GF-D8 (cell line): ENCODE data around the gene ADGRA3.
A peak's percentile ranks its signal among the peaks of the same experiment; 100 is the strongest.

Experiments used
- DNase-seq: peaks from one replicate; lab custom pipeline; 2025; lab: John Stamatoyannopoulos, UW

The ADGRA3 gene

DNA sequence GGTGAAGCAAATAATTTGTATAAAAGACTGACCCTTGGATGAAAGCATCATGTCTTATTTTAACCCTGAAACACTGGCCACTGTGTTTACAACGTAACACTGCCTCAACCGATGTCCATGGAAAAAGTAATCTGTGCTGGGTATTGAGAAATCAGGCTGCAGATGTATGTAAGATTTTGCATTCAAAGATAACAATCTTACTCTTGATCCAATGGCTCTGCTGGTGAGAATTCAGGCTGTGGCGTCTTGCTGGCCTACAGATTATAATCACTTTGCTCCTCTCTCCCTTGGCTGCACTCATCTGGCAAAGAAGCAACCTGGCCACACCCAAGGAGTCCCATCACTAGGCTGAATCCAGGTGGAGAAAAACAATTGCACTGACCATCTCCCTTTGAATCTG lies 7.5 kb downstream of the ADGRA3 start:
- DNase-seq = no peak

DNA sequence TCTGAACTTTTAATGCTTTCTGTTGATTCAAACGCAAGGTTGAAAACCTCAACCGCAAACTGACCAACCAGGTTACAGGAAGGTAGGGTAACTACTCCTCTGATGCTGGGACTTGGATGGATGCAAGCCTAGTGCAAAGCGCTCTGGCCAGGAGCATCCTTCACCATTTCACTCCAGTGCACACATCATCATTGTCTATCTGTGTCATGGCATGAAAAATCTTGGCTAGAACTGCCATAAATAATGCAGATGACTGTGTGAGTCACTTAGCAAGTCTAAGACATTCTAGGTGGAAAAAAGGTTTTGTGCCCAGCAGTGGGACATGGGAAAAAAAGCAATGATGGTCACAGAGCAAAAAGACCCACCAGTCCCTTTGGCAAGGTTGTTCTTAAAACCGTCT lies 10.9 kb downstream of the ADGRA3 start:
- DNase-seq = no peak

DNA sequence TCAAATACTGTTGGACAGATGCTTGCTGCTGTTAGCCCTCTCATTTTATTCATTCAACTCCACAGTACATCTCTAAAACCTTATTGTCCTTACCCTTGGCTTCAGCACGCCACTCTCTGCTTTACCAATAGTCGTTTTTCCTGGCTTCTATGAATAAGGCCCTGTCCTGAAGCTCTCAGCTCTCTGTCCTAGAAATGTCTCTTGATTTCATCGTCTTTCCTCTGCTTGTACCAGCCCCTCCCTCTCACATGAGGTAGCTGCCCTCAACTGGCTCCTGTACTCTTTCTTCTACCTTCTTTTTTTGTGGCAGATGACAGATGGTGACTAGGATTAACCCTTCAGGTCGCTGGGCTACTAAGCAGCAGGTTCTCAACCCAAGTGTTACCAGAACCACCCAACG lies 11.4 kb downstream of the ADGRA3 start:
- DNase-seq = no peak

DNA sequence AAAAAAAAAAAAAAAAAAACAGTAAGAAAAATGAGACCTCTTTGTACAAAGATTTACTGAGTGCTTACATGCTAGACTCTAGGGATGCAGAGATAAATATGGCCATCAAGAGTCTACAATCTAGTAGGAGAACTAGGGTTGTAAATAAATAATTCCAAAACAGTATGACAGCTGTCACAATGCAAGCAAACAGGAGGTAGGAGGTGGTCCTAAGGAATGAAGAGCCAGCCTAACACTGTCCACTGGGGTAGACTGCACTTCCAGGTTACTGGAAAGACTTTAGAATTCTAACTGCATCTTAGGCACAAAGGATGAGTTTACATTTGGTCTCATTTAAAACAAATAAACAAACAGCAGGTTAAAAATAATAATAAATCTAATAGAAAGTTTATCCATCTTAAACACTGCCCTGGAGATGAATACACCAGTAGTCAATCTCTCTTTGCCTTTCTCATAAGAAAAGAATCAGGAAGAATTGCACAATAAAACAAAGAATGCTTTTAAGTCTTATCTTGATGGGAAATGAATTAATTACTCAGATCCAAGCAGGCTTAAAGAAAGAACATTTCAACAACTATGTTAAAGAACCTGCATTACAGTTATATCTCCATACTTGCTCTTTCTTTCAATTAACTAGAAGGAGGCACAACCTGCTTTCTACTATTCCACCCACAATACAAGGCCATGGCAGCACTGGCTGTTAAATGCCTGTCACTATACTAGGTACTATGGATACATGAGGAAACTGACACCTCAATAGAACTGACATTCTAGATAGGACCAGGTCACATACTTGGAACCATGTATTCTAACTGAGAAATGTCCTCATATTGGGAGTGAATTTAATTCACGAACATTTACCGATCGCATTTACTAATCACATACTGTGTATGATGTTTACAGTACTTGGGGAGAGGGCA lies 12.7 kb downstream of the ADGRA3 start:
- DNase-seq = no peak

DNA sequence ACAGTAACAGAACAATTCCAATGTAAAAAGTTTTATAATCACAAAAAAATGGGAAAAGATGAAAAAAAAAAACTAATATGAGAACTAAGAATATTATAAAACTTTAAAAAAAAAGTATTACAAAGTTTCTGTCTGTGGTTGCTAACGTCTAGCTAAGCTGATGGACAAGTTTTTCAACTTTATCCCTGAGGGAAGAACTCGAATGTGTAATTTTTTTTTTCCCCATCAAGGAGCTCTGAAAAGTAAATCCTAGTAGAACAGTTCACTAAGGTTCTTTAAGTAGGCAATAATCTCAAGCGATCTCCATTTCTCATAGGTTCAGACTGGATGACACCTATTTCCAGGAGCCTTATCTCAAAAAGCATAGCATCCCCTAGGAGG lies 14.2 kb downstream of the ADGRA3 start:
- no peak for DNase-seq

DNA sequence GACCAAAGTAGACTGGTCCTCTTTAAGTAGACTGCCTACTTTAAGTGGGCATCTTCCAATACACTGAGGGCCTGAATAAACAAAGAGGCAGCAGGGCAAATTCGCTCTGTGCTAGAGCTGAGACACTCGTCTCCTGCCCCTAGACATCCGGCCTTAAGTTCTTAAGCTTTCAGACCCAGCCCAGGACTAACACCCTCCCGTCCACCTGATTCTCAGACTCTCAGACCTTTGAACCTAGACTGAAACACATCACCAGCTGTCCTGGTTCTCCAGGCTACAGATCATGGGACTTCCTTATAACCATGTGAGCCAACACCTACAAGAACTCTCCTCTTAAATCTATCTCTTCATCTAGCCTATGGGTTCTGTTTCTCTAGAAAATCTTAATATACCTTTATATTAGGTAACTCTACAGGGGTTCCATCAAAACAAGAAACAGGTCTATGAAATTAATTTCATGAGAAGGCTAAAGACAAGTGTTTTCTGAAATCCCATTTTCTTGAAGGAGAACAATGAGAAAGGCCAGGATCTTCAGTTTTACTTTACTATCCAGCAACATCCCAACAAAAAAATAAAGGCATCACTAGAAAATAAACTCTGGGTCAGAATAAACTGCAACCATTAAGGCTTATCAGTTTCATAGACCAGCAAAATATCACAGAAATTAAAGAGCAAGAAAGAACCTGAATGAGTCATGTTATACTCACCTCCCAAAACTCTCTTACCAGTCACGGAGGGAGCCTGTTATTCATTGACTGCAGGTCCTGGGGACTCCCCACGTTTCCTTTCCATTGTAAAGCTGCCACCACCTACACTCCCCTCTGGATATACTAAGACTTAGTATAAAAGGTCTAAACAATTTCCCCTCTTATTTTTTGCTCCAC lies 14.8 kb downstream of the ADGRA3 start:
- no peak for DNase-seq

DNA sequence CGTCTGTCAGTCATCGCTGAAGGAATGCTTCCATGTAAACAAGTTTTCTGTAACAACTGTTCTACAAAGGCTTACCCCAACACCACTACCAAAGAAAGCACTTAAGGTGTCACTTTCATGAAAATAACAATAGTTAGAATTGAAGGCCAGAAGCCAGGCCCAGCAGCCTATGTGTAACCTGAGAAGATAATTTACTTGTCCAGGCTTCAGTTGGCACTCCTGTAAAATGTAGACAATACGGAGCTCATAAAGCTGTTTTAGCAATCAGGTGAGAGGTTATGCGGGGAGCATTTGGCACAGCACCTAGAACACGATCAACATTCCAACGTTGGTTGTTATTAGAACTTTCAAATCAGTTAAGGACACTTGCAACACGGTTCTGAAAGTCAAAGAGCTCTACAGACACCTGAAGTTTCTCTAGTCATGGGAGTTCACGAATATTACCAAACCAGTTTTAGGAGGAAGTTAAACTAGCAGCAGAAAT lies 15.7 kb downstream of the ADGRA3 start:
- DNase-seq = no peak

DNA sequence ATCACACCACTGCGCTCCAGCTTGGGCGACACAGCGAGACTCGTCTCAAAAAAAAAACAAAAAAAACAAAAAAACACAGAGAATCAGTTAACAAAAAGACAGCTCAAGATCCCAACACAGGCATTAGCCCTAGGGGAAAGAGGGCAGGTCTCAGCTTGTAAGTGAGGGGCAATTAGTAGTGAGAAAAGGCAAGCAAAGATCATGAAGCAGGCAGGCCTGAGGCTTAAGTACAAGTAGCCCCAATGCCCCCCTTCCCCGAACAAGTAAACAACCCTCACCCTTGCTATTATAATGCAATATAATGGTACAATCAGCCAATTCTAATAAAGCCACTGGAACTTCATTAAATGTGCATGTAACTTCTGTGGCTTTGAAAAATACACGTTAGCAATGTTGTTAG lies 17.0 kb downstream of the ADGRA3 start:
- DNase-seq = no peak

DNA sequence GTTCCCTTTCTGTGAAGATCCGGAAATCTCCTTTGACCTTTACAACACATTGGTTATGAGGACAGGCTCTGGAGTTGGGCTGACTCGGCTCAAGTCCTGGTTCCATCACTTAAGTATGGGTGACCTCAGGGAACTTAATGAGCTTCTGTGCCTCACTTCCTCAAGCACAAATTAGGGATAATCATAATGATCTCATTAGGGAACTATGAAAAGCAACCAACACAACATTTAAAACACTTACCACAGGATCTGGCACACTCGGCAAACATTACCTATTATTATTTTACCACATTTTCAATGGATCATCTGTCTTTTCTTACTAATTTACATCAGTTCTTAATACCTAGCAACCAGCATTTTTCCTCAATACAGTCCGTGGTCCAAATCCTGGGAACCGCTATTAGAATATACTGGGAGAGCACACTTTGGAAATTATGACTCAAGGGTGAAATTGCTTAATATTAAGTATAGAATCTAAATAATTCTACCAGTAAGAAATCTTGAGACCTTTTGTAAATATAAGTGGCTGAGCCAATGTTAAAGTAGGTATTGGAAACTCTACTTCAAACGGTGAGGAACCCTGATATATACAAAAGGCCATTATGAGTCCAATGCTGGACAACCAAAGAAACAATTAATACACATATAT lies 19.6 kb downstream of the ADGRA3 start:
- DNase-seq = no peak

DNA sequence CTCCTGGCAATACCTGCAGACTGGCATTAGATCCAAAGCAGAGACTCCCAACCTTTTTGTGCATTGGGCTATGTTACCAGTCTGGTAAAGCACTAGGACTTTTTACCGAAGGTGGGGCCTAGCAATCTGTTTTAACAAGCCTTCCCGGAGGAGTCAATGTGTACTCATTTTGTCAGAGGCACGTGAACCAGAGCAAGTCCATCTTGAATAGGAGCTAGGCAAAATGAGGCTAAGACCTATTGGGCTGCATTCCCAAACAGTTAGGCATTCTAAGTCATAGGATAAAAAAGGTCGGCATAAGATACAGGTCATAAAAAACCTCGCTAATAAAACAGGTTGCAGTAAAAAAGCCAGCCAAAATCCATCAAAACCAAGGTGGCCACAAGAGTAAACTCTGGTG lies 22.3 kb downstream of the ADGRA3 start:
- no peak for DNase-seq

DNA sequence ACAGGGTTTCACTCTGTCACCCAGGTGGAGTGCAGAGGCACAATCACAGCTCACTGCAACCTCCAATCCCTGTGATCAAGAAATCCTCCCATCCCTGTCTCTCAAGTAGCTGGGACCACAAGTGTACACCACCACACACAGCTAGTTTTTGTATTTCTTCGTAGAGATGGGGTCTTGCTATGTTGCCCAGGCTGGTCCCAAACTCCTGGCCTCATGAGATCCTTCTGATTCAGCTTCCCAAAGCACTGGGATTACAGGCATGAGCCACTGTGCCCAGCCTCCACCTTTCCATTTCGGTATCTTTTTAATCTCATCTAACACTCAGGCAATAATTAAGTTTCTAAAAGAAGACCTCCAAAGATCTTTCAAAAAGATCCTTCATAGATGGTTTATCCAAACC lies 22.9 kb downstream of the ADGRA3 start:
- no peak for DNase-seq

DNA sequence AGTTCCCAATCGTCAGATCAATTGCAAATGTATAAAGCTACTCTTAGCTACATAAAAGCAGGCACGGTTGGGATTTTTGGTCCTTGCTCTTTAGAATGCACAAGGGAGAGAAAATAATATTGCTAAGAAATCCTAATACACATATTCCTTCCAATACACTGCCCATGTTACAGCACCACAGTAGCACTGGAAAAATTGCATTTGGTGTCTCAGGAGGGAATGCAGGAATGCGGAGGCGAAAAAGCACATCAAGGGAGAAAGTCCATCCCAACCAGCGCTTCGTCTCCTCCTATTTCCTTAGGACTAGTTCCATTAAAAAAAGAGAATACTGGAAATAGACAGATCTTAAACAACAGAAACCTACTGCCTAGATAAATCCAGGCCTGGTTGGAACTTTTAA lies 23.9 kb downstream of the ADGRA3 start:
- DNase-seq = no peak

DNA sequence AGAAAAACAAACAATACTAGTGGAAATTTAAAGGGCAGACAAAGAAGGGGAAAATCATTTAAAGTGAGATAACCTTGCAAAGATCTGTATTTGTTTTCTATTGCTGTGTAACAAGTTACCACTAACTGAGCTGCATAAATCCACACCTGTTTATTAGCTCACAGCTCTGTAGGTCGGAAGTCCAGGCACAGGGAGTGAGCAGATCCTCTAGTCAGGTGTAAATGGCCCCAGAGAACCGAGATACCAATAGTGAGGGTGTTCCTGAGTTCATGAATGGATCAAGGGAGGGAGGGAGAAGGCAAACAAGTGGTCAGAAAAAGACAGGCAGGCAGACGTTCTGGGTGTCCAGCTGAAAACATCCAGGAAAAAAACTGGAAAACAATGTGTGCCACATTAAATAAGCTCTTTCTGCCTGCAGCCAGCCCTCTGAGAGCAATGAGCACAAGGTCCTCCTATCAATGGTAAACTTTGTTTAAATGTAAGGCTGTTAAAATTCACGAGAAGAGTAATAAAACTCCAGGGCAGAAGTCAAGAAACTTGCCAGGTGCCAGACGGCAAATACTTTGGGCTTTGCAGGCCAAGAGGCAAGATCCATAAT lies 25.0 kb downstream of the ADGRA3 start:
- no peak for DNase-seq

DNA sequence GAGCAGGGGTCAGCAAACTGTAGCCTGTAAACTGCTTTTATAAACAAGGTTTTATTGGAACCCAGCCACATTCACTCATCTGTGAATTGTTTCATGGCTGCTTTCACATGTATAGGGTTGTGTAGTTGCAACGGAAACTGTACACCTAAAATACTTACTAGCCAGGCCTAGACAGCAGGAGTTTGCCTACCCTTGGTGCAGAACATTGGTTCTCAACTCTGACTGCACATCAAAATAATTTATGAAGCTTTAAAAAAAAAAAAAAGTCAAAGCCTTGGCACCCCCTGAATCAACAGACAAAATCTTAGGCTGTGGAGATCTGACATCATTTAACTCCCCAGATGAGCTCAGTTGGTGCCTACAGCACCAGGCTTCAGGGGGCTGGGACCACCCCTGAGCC lies 27.8 kb downstream of the ADGRA3 start:
- no peak for DNase-seq

DNA sequence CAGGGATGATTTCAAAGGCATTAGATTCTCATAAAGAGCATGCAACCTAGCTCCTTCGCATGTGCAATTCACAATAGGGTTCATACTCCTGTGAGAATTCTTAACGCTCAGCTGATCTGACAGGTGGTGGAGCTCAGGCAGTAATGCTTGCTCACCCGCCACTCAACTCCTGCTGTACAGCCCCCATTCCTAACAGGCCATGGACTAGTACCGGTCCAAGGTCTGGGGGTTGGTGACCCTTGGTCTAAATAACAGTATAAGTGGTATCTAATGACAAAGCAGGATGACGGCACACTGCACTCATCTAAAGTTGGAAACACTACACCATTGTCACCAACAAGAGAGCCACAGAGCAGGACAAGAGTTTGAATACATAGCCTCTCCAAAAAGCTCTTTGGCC lies 28.5 kb downstream of the ADGRA3 start:
- no peak for DNase-seq

DNA sequence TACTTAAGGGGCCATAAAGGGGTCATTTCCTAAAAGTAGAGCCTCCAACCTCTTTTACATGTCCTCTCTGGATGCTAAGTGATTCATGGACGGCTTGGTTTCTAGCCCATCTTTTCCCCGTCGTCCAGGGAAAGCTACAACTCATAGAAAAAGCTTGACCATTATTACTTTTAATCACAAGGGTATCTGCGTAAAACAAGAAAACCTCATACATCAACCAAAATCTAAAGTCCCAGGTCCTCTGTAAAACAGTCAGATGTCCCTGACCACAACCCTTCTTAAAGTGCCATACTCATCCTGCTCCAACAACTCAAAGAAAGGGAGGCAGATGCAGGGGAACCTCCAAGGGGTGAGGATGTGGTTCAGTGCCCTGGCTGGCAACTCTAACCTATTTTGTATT lies 29.6 kb downstream of the ADGRA3 start:
- DNase-seq = no peak

DNA sequence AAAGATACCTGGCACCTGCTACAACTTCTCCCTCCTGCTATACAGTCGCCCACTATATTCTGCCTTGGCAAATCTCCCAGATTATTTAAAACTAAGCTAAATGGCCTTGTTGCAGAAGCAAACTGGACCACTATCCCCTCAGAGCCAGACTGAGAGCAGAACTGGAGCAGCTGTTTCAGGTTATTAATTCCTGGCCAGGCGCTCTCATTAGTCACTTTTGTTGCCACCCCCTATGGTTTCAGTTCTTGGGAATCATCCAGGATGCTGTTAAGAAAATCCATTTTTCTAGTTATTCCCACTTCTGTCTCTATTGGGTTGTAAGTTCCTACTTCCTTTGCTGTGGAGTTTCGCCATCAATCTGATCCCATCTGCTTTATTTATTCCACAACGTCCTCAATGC lies 30.1 kb downstream of the ADGRA3 start:
- no peak for DNase-seq

DNA sequence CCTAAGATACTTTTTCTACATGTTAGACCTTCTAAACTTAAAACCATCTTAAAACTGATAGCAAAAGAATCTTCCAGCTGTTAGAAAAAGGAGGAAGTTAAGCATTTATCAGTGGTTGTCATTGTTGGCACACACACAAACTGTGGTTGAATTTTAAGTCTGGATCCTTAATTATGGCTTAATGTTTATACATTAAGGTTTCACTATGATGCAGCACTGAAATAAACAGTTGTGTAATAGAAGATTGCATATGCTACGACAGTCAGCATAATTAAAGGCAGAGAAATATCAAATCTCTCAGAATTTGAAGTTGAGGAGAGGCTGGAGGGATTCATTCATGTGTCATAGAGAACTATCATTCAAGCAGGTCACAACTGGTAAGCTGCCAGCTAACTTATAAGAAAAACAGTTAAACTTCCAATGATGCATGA lies 32.3 kb downstream of the ADGRA3 start:
- peak; percentile 54 for DNase-seq

DNA sequence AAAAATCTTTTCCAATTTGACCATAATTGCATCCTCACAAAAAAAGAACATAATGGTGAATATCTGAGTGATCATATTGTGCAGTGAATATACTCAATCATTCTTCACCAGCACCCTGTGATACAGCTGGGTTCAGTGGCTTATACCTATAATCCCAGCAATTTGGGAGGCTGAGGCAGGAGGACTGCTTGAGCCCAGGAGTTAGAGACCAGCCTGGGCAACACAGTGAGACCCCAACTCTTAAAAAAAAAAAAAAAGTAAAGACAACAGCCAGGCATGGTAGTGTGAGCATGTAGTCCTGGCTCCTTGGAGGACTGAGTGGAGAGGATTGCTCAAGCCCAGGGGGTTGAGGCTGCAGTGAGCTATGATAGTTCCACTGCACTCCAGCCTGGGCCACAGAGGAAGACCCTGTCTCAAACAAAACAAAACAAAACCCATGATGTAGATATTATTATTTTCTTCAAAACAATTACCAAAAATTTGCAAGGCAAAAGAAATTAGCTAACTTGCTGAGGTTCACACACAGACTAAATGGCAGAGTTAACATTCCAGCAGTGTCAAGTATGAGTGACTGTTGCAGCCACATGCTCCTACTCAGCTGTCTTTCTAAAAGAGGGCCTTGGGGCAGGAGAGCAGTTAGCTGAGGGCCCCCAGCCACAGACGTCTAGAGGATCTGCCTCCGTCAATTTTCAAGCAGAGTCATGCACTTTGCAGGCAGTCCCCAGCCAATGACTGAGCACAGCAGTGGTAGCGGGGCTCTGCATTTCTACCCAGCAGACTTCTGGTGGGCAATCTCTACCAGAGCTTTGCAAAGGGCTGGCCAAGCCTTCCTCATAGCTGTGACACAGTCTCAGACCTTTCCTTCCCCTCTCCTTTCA lies 33.4 kb downstream of the ADGRA3 start:
- no peak for DNase-seq

DNA sequence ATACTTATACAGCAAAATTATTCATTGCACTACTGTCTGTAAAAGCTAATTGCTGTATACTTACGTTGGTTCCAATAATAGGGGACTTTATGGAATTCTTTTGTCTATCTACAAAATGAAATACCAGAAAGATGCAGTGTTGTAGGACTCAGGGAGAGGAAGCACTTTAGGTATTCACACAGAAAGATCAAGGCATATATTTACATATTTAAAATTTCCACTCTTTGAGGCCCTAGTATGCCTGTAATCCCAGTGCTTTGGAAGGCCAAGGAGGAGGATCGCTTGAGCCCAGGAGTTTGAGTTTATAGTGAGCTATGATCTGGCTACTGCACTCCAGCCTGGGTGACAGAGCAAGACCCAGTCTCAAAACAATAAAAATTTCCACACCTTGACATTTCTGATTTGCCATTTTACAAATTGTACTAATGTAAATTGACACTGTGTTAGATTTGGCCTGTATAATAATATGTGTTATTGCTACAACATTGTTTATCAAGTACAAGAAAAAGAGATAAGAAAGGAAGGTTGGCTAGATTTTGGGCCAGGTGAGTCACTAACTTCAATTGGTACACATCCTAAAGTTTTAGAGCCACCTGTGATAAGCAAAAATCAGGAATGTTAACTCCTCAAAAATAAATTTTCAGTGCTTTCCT lies 35.1 kb downstream of the ADGRA3 start:
- no peak for DNase-seq

DNA sequence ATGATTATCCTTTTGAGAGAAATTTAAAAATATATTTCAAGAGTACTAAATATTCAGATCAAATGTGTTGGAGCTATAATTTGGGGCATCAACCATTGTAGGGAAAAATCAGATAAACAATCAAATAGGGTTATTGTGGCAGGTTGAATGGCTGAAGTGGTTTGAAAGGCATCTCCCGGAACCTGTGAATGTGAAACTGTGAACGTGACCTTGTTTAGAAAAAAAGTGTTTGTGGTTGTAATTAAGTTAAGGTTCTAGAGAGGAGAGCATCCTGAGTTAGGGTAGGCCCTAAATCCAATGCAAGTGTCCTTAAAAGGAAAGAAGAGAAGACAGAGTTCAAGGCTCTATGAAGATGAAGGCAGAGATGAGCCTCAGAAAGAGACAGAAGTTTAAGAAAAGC lies 37.4 kb downstream of the ADGRA3 start:
- DNase-seq = no peak
